Skeletal muscle tissue (tissue), 4 donors: ENCODE results near the gene LZTS3. TPM values are rescaled to one million over a fixed set of nuclear protein-coding genes. Genes with fewer than 3 reads are reported as not detected.

ENCODE experiments used
- H3K27ac ChIP-seq: one replicate; pipeline ENCODE4 v1.7.0; 2013; ENCODE audit warnings: mild to moderate bottlenecking, low read depth, low read length, inconsistent platforms
- H3K27me3 ChIP-seq, 3 donors: one replicate each; pipeline ENCODE4 v1.7.0; 2013; ENCODE audit warnings: low read length in 3 of 3; ENCODE audit not compliant: control insufficient read depth in 3 of 3, insufficient read depth in 3 of 3
- H3K36me3 ChIP-seq, 3 donors: one replicate each; pipeline ENCODE4 v1.7.0; 2013; ENCODE audit warnings: low read length in 3 of 3; ENCODE audit not compliant: control insufficient read depth in 3 of 3, insufficient read depth in 3 of 3
- H3K4me1 ChIP-seq, 3 donors: one replicate each; pipeline ENCODE4 v1.7.0; 2013; ENCODE audit warnings: low read length in 3 of 3, mild to moderate bottlenecking in 3 of 3; ENCODE audit not compliant: control insufficient read depth in 3 of 3, insufficient read depth in 3 of 3
- H3K4me3 ChIP-seq, 3 donors: one replicate each; pipeline ENCODE4 v1.7.0; 2013; ENCODE audit warnings: low read length in 3 of 3
- H3K9ac ChIP-seq, 3 donors: one replicate each; pipeline ENCODE4 v1.7.0; 2013; ENCODE audit warnings: low read length in 3 of 3, mild to moderate bottlenecking in 3 of 3, moderate library complexity in 2 of 3, low read depth in 1 of 3
- H3K9me3 ChIP-seq, 3 donors: one replicate each; pipeline ENCODE4 v1.7.0; 2013; ENCODE audit warnings: low read length in 3 of 3; ENCODE audit not compliant: control insufficient read depth in 3 of 3
- total RNA-seq: library from RNA; depleted of rRNA; stranded (reverse); fragments of >200 nt; gene quantifications from one replicate; pipeline ENCODE4 v1.2.3, GENCODE V29; 2014
- donor health status: Osteomylitis.

Gene LZTS3
- total RNA-seq, 1 donor from 2014 or later: 1.6 TPM

DNA sequence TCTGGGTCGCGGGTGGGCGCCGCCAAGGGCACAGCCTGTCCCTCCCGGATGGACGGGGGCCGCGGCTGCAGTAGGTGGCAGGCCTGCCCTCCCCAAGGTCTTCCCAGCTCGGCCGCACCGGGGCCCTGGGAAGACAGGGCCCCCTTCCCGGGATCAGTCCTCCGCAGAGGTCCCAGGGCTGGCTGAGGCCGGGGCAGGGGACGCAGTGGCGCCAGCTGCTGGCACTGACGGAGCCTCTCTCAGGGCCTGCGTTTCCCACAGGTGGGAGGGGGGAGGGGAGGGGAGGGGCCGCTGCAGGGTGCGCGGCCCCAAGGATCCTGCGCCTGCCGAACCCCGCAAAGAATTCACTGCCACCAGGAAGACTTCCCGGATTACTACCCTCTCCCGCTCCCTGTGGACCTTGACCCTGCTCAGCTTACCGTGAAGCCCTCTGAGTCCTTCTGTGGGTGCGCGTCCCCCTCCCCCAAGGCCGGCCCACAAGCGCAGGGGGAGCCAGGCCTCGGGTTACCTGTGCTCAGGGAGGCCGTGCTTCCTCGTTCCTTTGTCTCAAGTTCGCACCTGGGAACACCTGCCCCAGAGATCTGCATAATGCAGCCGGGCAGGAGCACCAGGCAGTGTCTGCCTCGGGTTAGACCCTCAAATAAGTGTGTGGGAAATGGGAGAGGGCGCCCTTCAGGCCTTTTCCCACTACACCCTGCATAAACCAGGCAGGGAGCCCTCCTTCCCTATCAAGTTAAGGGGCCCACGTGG, 5.1 kb downstream of the LZTS3 start:
- H3K27ac ChIP-seq: no peak overlapping the region

GRCh38 chr20:3167738-3168078, 5.6 kb downstream of the LZTS3 start:
- Histone ChIP-seq H3K4me3 (no peak overlapping the region), H3K36me3 (no peaks in the 10 kb centered on the region), H3K9ac (no peak overlapping the region), H3K27me3 (peaks cover 0 to 5% (median 0%) of the 10 kb centered on the region in 3 donors), H3K4me1 (peaks cover 7 to 23% (median 17%) of the 10 kb centered on the region in 3 donors), H3K9me3 (no peaks in the 10 kb centered on the region), H3K27ac (no peak overlapping the region)

More for the DNA sequence above, 5.1 kb downstream of the LZTS3 start:
- H3K9ac ChIP-seq: no peak overlapping the region
- H3K4me3 ChIP-seq: no peak overlapping the region
- peaks cover 8 to 24% (median 17%) of the 10 kb centered on the region in 3 donors for H3K4me1 ChIP-seq
- no peaks in the 10 kb centered on the region for H3K9me3 ChIP-seq
- H3K27me3 ChIP-seq: peaks cover 0 to 5% (median 0%) of the 10 kb centered on the region in 3 donors
- H3K36me3 ChIP-seq: no peaks in the 10 kb centered on the region

- Histone ChIP-seq H3K27ac (no peak overlapping the region), H3K9ac (no peak overlapping the region), H3K27me3 (peaks cover 0 to 5% (median 0%) of the 10 kb centered on the region in 3 donors), H3K9me3 (no peaks in the 10 kb centered on the region), H3K4me3 (no peak overlapping the region), H3K36me3 (no peaks in the 10 kb centered on the region), H3K4me1 (peaks cover 4 to 17% (median 17%) of the 10 kb centered on the region in 3 donors)
These were observed 6.4 kb downstream of the LZTS3 start for GRCh38 chr20:3166913-3167342.

- Histone ChIP-seq H3K4me1 (peaks cover 4 to 19% (median 17%) of the 10 kb centered on the region in 3 donors), H3K4me3 (no peak overlapping the region), H3K27me3 (peaks cover 0 to 5% (median 0%) of the 10 kb centered on the region in 3 donors), H3K9ac (no peak overlapping the region), H3K36me3 (no peaks in the 10 kb centered on the region), H3K27ac (no peak overlapping the region), H3K9me3 (no peaks in the 10 kb centered on the region)
These were observed 6.9 kb downstream of the LZTS3 start for GRCh38 chr20:3166338-3166912.

DNA sequence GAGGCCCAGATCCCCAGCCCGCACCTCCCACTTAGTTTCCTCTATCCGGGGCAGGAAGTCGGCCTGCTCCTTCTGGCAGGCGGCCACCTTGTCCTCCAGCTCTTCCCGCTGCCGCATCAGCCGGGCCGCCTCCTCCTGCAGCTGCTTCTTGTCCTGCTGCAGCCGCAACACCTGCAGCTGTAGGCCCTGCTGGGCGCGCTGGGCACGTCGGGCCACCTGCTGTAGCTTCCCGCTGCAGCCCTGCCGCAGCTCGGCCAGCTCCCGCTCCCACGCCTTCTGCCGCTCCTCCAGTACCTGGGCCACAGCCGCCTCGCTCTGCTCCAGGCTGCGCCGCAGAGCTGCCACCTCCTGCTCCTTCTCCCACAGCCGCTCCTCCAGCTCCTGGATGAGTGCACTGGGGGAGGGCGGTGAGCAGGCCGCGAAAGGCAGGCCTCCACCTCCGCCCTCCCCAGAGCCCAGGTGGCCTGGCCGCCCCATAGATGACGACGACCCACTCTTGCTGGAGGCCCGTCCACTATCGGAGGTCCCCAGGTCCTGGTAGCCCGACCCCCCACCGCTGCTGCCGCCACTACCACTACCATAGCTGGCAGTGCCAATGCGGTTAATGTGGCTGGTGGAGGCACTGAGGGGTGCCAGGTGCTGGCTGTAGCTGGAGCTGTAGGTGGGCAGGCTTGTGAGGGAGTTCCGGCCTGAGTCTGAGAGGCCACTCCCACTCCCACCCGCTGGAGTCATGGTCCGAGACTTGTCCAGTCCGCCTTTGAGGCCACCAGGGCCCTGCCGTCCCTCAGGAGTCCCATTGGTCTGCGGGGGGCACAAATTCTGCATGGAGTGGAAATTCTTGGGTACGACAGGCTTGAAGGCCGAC, 7.6 kb downstream of the LZTS3 start:
- Histone ChIP-seq H3K4me3 (no peak overlapping the region), H3K27ac (no peak overlapping the region)

DNA sequence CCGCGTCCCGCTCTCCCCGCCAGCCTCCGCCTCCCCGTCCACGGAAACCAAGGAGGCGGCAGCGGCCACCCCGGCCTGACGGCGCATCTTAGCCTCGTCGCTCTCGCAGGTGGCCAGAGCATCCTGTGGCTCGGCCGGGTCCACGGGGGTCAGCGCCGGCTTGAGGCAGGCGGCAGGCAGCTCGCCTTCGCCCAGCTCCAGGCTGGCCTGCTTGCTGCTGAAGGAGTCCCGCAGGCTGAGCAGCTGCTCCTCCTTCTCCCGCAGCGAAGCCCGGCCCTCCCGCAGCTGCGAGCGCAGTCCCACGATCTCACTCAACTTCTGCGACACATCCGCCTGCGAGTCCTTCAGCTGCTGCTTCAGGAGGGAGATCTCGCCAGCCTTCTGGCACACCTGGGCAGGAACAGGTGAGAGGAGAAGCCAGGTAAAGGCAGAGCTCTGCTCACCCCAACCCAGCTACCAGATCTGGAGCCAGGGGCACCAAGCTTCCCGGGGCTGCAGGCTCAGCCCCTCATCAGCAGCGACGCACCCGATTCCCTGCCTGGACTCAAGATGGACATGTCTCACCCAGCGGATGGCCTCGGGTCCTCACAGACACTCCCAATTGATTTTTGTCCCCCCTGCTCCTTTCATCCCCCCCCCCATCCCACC, 8.5 kb downstream of the LZTS3 start:
- Histone ChIP-seq H3K9me3 (no peaks in the 10 kb centered on the region), H3K4me3 (no peak overlapping the region), H3K9ac (peak overlapping the region in 1 of 3 donors; percentile 25), H3K36me3 (no peaks in the 10 kb centered on the region), H3K4me1 (peaks cover 4 to 19% (median 17%) of the 10 kb centered on the region in 3 donors), H3K27ac (no peak overlapping the region), H3K27me3 (peaks cover 0 to 5% (median 0%) of the 10 kb centered on the region in 3 donors)

More for the DNA sequence above, 7.6 kb downstream of the LZTS3 start:
- H3K4me1 ChIP-seq: peaks cover 4 to 19% (median 17%) of the 10 kb centered on the region in 3 donors
- H3K36me3 ChIP-seq: no peaks in the 10 kb centered on the region
- H3K27me3 ChIP-seq: peaks cover 0 to 5% (median 0%) of the 10 kb centered on the region in 3 donors
- H3K9me3 ChIP-seq: no peaks in the 10 kb centered on the region
- H3K9ac ChIP-seq: peak overlapping the region in 1 of 3 donors; percentile 6

GRCh38 chr20:3164043-3164762, 9.1 kb downstream of the LZTS3 start:
- Histone ChIP-seq H3K36me3 (no peaks in the 10 kb centered on the region), H3K4me1 (peaks cover 6 to 19% (median 17%) of the 10 kb centered on the region in 3 donors), H3K9me3 (no peaks in the 10 kb centered on the region), H3K9ac (peak overlapping the region in 1 of 3 donors; percentile 3), H3K27me3 (peaks cover 0 to 5% (median 0%) of the 10 kb centered on the region in 3 donors), H3K4me3 (no peak overlapping the region), H3K27ac (no peak overlapping the region)

DNA sequence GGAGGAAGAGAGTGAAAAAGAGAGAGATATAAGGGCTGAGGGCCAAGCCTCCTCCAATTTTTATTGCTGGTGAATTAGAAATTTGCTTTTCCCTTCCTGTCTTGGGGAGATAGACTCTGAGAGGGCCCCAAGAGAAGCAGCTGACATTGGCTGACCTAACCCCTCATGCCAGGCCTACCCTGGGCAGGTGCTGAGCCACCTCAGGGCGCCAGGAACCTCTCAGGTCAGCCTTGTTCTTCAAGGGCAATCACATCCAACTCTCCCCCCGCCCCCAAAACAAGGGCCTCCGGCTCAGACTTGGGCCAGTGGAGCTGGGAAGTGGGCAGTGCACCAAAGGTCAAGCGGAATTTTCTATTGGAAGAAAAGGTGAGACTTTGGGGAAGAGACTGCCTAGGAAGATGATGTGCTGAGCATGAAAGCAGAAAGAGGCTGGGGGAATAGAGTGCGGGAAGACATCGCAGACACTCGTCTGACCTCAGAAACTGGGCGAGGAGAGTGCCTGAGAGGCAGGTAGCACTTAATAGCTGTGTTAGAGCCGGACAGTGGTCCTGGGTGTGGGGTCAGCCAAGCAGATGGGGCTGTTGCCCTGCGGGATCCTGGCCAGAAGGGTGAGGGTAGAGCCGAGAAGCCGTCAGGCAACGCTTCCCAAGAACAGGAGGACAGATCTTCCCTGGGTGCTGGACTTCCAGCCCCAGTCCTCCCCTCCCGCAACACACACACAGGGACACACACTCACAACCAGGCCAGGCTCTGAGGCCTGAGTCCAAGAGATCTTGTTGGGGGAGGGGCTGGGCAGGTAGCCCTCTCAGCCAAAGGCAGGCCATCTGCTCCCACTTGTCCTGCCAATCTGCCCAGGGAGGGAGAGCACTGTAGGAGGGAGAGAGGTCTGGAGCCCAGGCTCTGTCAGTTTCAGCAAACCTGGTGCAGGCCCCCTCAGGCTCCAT, 10.0 kb downstream of the LZTS3 start:
- Histone ChIP-seq H3K4me1 (peaks cover 14 to 28% (median 22%) of the 10 kb centered on the region in 3 donors), H3K4me3 (peak overlapping the region in 1 of 3 donors; percentile 17), H3K36me3 (no peaks in the 10 kb centered on the region), H3K27ac (no peak overlapping the region), H3K9ac (peak overlapping the region in 1 of 3 donors; percentile 28), H3K9me3 (no peaks in the 10 kb centered on the region), H3K27me3 (no peaks in the 10 kb centered on the region)
